GM18951 (cell line): Measurements from ENCODE around the gene MIPOL1.
"Not testable (repeated sequence)": the region's sequence is repeated elsewhere in the genome, so short reads cannot be mapped to it uniquely, and the experiment has no call there.

ENCODE experiments used
- POLR2A ChIP-seq: IDR thresholded peaks from 4 replicates; pipeline ENCODE4 v1.6.1; 2011; ENCODE audit warnings: mild to moderate bottlenecking; ENCODE audit not compliant: insufficient read length, insufficient read depth; ENCODE audit errors: extremely low read depth
- in situ Hi-C: fragments of 300-500 bp; cut with MboI; formaldehyde crosslinking; loops from one replicate; pipeline ENCODE4 v1.12.0; 2022; ENCODE audit warnings: low sequenced_read_pairs, mixed read lengths, inconsistent platforms; ENCODE audit not compliant: unreplicated experiment

Gene MIPOL1

GRCh38 chr14:37197421-37198272 lies at the start of gene MIPOL1:
TSS of gene MIPOL1 (plus strand) at chr14:37197937. CDS start at chr14:37247889, 49,952 bp downstream.
- in situ Hi-C loops, result no loop called here
- no peak for TF ChIP-seq POLR2A

GRCh38 chr14:37150414-37150813 lies 47.3 kb upstream of the MIPOL1 start:
- in situ Hi-C loops, result no loop called here
- TF ChIP-seq POLR2A, result no peak

DNA sequence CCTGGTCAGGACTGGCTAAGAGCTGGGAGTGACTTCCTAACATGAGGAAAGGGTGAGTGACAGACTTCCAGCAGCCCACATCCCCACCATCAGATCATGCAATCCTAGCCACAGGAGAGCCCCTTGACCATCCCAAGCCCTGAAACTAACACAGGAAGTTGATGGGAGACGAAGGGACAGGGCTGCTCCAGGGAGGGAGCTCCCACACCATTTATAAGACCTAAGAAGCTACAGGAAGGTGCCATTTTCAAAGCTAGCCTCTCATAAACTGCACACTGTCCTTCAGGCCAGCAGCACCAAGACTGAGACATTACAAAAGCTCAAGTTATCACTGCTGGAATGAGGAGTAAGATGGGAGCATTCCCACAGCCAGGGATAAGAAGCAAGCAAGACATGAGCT lies 44.7 kb upstream of the MIPOL1 start:
- in situ Hi-C loops, result no loop called here
- TF ChIP-seq POLR2A, result no peak

DNA sequence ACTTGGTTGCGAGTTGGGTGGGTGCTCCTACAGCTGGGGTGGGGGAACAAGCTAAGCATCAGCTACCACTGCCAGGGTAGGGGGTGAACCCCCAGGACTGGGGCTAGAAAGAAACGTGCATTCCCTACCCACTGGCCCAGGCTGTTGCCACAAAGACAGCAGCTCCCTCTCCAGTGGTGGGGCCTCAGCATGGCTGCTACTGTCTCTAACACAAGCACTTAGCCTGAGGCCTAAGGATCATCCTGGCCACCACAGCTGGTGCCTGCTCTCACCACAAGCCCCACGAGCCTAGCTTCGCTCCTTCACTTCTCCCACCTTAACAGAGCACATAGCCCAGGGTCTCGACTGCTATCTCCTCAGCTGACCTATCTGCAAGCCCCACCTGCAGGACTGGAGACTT lies 44.3 kb upstream of the MIPOL1 start:
- in situ Hi-C loops, result no loop called here
- TF ChIP-seq POLR2A, result no peak

DNA sequence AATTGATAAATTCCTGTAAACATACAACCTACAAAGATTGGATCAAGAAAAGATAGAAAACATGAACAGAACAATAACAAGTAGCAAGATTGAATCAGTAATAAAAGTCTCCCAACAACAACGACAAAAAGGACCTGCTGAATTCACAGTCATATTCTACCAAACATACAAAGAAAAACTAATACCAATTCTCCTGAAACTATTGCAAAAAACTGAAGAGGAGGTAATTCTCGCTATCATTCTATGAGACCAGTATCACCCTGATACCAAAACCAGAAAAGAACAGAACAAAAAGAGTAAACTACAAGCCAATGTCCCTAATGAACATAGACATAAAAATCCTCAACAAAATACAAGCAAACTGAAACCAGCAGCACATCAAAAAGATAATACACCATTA lies 39.8 kb upstream of the MIPOL1 start:
- in situ Hi-C loops, result no loop called here
- TF ChIP-seq POLR2A, result no peak

DNA sequence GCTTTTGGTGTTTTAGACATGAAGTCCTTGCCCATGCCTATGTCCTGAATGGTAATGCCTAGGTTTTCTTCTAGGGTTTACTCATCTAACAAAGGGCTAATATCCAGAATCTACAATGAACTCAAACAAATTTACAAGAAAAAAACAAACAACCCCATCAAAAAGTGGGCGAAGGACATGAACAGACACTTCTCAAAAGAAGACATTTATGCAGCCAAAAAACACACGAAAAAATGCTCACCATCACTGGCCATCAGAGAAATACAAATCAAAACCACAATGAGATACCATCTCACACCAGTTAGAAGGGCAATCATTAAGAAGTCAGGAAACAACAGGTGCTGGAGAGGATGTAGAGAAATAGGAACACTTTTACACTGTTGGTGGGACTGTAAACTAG lies 35.4 kb upstream of the MIPOL1 start:
- in situ Hi-C loops, result not testable (repeated sequence)

DNA sequence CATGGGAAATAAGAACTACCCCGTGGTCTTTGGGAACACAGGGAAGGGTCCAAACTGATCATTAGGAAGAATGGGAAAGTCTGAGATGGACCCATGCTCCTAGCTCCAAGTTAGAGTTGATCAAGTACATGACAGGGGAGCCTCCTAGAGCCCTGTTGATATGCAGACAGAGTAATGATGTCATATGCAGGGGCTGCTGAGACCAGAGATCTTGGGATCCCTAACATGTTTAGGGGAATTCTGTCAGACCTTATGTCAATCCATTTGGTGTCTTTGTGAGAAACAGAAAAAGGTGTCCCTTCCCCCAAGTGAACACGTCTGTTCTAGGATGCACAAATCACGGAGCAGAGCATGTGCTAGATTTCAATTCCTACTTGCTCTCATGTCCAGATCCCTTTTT lies 31.9 kb upstream of the MIPOL1 start:
- in situ Hi-C loops, result no loop called here
- TF ChIP-seq POLR2A, result no peak

DNA sequence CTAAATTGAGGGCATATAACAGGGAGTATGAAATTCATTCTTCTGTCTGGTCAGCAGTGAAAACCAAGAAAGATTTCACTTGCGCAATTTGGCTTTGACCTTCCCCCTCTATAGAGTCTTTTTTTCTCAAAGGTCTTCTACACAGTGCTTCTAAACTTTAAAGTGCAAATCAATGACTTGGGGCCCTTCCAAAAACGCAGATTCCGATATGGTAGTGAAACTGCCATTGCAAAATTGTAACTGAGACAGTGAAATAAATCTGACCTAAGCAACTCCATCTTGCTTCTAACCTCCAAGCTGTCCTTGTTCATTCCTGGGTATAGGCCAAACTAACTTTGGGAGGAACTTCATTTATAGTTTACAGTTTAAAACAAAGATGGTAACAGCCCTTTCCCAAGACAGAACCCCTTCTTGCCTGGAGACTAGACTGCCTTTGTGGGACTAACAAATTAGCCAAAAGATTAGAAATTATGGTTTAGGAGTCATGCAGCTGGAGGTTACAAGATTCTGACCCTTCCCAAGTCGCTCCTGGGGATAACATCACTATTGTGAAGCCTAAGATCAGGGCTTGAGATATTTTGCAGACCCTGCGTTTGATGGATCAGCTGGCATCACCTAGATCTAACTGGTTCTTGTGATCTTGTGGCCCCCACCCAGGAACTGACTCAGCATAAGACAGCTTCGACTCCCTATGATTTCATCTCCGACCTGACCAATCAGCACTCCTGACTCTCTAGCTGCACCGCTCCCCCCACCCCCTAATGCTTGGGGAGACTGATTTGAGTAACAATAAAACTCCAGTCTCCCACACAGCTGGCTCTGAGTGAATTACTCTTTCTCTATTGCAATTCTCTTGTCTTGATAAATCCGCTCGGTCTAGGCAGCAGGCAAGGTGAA lies 30.3 kb upstream of the MIPOL1 start:
- no peak for TF ChIP-seq POLR2A

GRCh38 chr14:37168721-37169120 lies 29.0 kb upstream of the MIPOL1 start:
- in situ Hi-C loops, result no loop called here
- TF ChIP-seq POLR2A, result no peak

More for the DNA sequence above, 30.3 kb upstream of the MIPOL1 start:
- in situ Hi-C loops, result no loop called here

DNA sequence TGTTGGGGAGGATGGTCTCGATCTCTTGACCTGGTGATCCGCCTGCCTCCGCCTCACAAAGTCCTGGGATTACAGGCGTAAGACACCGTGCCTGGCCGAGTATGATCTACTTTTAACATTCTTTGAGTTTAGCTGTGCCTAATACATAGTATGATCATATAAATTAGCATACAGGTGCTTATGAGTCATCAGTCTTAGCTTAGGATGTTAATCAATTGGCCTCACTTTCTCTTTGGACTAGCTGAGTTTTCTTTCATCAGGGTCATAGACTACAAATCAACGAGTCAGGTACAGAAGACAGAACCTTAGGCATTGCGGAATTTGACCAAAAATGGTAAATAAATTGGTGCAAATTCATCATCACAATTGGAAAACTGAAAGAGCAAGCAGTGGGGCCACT lies 27.5 kb upstream of the MIPOL1 start:
- in situ Hi-C loops, result no loop called here
- TF ChIP-seq POLR2A, result no peak

GRCh38 chr14:37170993-37171392 lies 26.7 kb upstream of the MIPOL1 start:
- TF ChIP-seq POLR2A, result no peak
- in situ Hi-C loops, result no loop called here

DNA sequence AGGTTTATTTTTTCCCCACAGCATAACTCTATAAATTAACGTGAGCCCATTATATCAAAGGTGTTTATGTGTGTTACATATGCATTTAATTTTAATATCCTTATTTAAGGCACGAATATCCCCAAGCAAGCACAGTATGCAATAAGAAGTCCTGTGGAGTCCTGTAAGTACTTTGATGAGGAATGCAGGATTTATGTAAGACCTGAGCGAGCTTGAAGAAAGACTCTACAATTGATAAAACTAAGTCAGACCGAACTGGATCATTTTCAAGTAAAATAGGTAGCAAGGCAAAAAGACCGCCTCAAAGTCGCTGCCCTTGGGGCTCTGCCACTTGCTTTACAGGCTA lies 26.1 kb upstream of the MIPOL1 start:
- in situ Hi-C loops, result no loop called here
- no peak for TF ChIP-seq POLR2A

- in situ Hi-C loops, result no loop called here
- no peak for TF ChIP-seq POLR2A
These were observed 25.5 kb upstream of the MIPOL1 start, which contains the start of gene SLC25A21 for GRCh38 chr14:37172024-37172869. TSS of gene SLC25A21 (minus strand) at chr14:37172606.

GRCh38 chr14:37172936-37173614 lies 24.7 kb upstream of the MIPOL1 start:
- in situ Hi-C loops, result no loop called here
- TF ChIP-seq POLR2A, result no peak
